ENCODE measurements around the gene TUBAL3.

DNA sequence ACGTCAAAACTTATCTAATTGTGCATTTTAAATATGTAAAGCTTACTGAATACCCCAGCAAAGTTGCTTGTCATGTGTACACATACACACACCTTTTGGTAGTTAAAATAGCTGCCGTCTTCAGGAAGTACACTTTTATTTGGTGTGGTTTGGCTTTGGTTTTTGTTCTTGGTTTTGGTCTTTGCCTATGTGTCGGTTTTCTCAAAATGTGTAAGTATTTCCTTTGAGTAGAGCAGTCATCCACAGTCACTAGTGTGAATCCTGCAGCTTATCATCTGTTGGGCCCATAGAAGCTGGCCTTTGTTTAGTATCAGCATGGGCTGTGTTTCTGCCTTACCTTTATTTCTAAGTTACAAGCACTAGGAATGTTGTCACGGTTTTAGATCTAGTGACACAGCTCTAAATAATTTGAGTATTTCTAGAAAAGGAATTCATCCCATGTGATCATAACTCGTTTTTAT is 43.0 kb upstream of the TUBAL3 start:
- TF ChIP-seq, protein P1, sequence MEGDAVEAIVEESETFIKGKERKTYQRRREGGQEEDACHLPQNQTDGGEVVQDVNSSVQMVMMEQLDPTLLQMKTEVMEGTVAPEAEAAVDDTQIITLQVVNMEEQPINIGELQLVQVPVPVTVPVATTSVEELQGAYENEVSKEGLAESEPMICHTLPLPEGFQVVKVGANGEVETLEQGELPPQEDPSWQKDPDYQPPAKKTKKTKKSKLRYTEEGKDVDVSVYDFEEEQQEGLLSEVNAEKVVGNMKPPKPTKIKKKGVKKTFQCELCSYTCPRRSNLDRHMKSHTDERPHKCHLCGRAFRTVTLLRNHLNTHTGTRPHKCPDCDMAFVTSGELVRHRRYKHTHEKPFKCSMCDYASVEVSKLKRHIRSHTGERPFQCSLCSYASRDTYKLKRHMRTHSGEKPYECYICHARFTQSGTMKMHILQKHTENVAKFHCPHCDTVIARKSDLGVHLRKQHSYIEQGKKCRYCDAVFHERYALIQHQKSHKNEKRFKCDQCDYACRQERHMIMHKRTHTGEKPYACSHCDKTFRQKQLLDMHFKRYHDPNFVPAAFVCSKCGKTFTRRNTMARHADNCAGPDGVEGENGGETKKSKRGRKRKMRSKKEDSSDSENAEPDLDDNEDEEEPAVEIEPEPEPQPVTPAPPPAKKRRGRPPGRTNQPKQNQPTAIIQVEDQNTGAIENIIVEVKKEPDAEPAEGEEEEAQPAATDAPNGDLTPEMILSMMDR (IDR thresholded peaks at IDR 0.05) = no peak
- TF ChIP-seq, protein P2, sequence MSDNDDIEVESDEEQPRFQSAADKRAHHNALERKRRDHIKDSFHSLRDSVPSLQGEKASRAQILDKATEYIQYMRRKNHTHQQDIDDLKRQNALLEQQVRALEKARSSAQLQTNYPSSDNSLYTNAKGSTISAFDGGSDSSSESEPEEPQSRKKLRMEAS (CRISPR knock-in tag; IDR thresholded peaks at IDR 0.05) = no peak
- TF ChIP-seq CREB1 (CRISPR knock-in tag; IDR thresholded peaks at IDR 0.05) = no peak

All from WTC11 (cell line).